CD4-positive, alpha-beta T cell treated with Interleukin-15 for 1 hour (primary cell): ENCODE results near the gene ALKBH3.

Source experiments
- DNase-seq: peaks from one replicate; pipeline ENCODE4 v3.0.0-alpha.2; 2020

The ALKBH3 gene

GRCh38 chr11:43942662-43943371, 62.2 kb downstream of the ALKBH3 start:
- DNase-seq, result no peak

GRCh38 chr11:43943372-43943930, 62.8 kb downstream of the ALKBH3 start:
- no peak for DNase-seq

GRCh38 chr11:43943931-43944751, 63.5 kb downstream of the ALKBH3 start:
- no peak for DNase-seq

- peak; percentile 27 for DNase-seq
Measured at GRCh38 chr11:43944761-43945311, 64.2 kb downstream of the ALKBH3 start.

GRCh38 chr11:43947003-43947500, 66.4 kb downstream of the ALKBH3 start:
- no peak for DNase-seq

- no peak for DNase-seq
Measured at GRCh38 chr11:43947815-43948214, 67.2 kb downstream of the ALKBH3 start.

GRCh38 chr11:43948341-43949225, 68.0 kb downstream of the ALKBH3 start:
- DNase-seq, result no peak

GRCh38 chr11:43950311-43950855, 69.8 kb downstream of the ALKBH3 start:
- no peak for DNase-seq

GRCh38 chr11:43951231-43951630, 70.6 kb downstream of the ALKBH3 start:
- no peak for DNase-seq

GRCh38 chr11:43952020-43952400, 71.4 kb downstream of the ALKBH3 start:
- no peak for DNase-seq

GRCh38 chr11:43952401-43953342, 72.0 kb downstream of the ALKBH3 start:
- no peak for DNase-seq

GRCh38 chr11:43953521-43953920, 72.9 kb downstream of the ALKBH3 start:
- no peak for DNase-seq

GRCh38 chr11:43954241-43954640, 73.6 kb downstream of the ALKBH3 start:
- no peak for DNase-seq

- no peak for DNase-seq
Measured at GRCh38 chr11:43955381-43956118, 74.9 kb downstream of the ALKBH3 start.

- no peak for DNase-seq
Measured at GRCh38 chr11:43957571-43957970, 76.9 kb downstream of the ALKBH3 start.

- DNase-seq, result no peak
Measured at GRCh38 chr11:43959321-43959995, 78.8 kb downstream of the ALKBH3 start.

GRCh38 chr11:43962383-43963278, 82.0 kb downstream of the ALKBH3 start:
- DNase-seq, result no peak

GRCh38 chr11:43963279-43963620, 82.6 kb downstream of the ALKBH3 start:
- no peak for DNase-seq

- DNase-seq, result no peak
Measured at GRCh38 chr11:43967661-43968060, 87.0 kb downstream of the ALKBH3 start.
